Urinary bladder (tissue), 4 donors: ENCODE data around the gene TECPR1. TPM values are rescaled to one million over a fixed set of nuclear protein-coding genes. Genes with fewer than 3 reads are reported as not detected.

Experiments
- DNase-seq: peaks from one replicate; pipeline ENCODE4 v3.0.0-alpha.2; 2015; ENCODE audit errors: extremely low spot score
- H3K27ac ChIP-seq: one replicate; pipeline ENCODE4 v1.5.1; 2013; ENCODE audit warnings: low read depth, mild to moderate bottlenecking, moderate library complexity
- H3K36me3 ChIP-seq: one replicate; pipeline ENCODE4 v1.6.1; 2013; ENCODE audit warnings: mild to moderate bottlenecking, moderate library complexity; ENCODE audit not compliant: insufficient read depth
- H3K4me1 ChIP-seq: one replicate; pipeline ENCODE4 v1.6.1; 2013; ENCODE audit warnings: mild to moderate bottlenecking, moderate library complexity; ENCODE audit not compliant: insufficient read depth
- H3K4me3 ChIP-seq: one replicate; pipeline ENCODE4 v1.5.1; 2013; ENCODE audit warnings: low read depth, low read length
- WGBS: extraction: QIAGEN DNeasy Blood & Tissue Kit; methylation state at CpG from one replicate; pipeline ENCODE4 v1.1.7; 2013; 5-methylcytosine and 5-hydroxymethylcytosine counted together
- polyA plus RNA-seq: library from polyadenylated mRNA; stranded (reverse); fragments of 200-250 nt; gene quantifications from one replicate; pipeline ENCODE4 v1.2.3, GENCODE V29; 2013
- total RNA-seq: library from RNA; depleted of rRNA; stranded (reverse); fragments of >200 nt; gene quantifications from one replicate; pipeline ENCODE4 v1.2.3, GENCODE V29; 2014
- donor health status: healthy with polysubstance abuse.
- donor health status: healthy.

Gene TECPR1
- total and polyA plus RNA-seq, 2 donors, result 9.0 to 14.2 TPM

GRCh38 chr7:98178321-98178720 lies 73.7 kb downstream of the TECPR1 start:
- H3K4me3 ChIP-seq, result no peak overlapping the region
- DNase-seq, result peak; percentile 32
- H3K4me1 ChIP-seq, result no peaks in the 10 kb centered on the region
- no peak overlapping the region for H3K27ac ChIP-seq
- WGBS, result 85% methylated on average over 16 of the region's 16 CpGs
- H3K36me3 ChIP-seq, result no peaks in the 10 kb centered on the region

DNA sequence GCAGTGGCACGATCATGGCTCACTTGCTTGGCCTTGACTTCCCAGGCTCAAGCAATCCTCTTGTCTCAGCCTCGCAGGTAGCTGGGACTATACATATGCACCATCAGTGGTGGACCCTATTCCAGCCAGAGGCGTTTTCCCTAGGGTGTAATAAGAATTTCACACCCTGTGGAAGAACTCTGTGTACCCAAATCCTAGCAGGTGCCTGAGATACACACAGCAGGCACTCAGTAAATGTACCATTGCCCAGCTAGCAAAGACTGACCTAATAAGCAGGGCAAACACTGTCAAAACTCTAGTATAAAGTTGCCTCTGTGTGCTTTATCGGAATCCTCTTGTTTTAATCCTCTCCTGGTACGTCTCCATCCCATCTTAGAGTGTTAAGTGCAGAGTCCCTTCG lies 74.5 kb downstream of the TECPR1 start:
- Histone ChIP-seq H3K4me3 (no peak overlapping the region), H3K27ac (no peak overlapping the region), H3K4me1 (no peaks in the 10 kb centered on the region), H3K36me3 (no peaks in the 10 kb centered on the region)
- 84% methylated on average over 6 of the region's 6 CpGs for WGBS
- no peak for DNase-seq

- no peak for DNase-seq
- 80% methylated on average over 8 of the region's 8 CpGs for WGBS
- H3K4me3 ChIP-seq, result no peak overlapping the region
- no peaks in the 10 kb centered on the region for H3K36me3 ChIP-seq
- no peaks in the 10 kb centered on the region for H3K4me1 ChIP-seq
- H3K27ac ChIP-seq, result no peak overlapping the region
These were observed 76.6 kb downstream of the TECPR1 start for GRCh38 chr7:98175260-98175940.

- Histone ChIP-seq H3K27ac (no peak overlapping the region), H3K4me3 (no peak overlapping the region), H3K4me1 (no peaks in the 10 kb centered on the region), H3K36me3 (no peaks in the 10 kb centered on the region)
- no peak for DNase-seq
- 93% methylated on average over 20 of the region's 20 CpGs for WGBS
These were observed 77.4 kb downstream of the TECPR1 start for GRCh38 chr7:98174334-98175259.

DNA sequence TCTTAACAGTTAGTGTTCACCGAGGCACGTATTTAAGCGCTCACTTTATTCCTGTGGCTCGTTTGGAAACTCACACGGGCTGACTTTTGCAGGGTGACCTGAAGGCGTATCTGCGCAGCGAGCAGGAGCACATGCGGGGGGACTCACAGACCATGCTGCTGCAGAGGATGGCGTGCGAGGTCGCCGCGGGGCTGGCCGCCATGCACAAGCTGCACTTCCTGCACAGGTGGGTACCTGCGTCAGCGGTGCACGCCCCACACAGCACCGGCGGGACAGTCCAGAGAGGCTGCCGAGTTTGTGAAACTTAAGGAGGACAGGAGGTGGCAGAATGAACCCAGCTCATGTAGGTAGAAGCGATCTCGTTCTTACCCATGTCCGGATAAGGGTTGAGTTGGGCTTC lies 80.6 kb downstream of the TECPR1 start:
- Histone ChIP-seq H3K4me3 (no peak overlapping the region), H3K4me1 (no peaks in the 10 kb centered on the region), H3K27ac (no peak overlapping the region), H3K36me3 (no peaks in the 10 kb centered on the region)
- 94% methylated on average over 24 of the region's 24 CpGs for WGBS
- no peak for DNase-seq

GRCh38 chr7:98170966-98171365 lies 81.1 kb downstream of the TECPR1 start:
- no peak for DNase-seq
- H3K4me3 ChIP-seq, result no peak overlapping the region
- no peaks in the 10 kb centered on the region for H3K4me1 ChIP-seq
- no peaks in the 10 kb centered on the region for H3K36me3 ChIP-seq
- WGBS, result 91% methylated on average over 8 of the region's 8 CpGs
- H3K27ac ChIP-seq, result no peak overlapping the region

- Histone ChIP-seq H3K27ac (no peak overlapping the region), H3K36me3 (no peaks in the 10 kb centered on the region), H3K4me1 (no peaks in the 10 kb centered on the region), H3K4me3 (no peak overlapping the region)
- 94% methylated on average over 5 of the region's 5 CpGs for WGBS
- no peak for DNase-seq
These were observed 83.0 kb downstream of the TECPR1 start for GRCh38 chr7:98168904-98169621.

DNA sequence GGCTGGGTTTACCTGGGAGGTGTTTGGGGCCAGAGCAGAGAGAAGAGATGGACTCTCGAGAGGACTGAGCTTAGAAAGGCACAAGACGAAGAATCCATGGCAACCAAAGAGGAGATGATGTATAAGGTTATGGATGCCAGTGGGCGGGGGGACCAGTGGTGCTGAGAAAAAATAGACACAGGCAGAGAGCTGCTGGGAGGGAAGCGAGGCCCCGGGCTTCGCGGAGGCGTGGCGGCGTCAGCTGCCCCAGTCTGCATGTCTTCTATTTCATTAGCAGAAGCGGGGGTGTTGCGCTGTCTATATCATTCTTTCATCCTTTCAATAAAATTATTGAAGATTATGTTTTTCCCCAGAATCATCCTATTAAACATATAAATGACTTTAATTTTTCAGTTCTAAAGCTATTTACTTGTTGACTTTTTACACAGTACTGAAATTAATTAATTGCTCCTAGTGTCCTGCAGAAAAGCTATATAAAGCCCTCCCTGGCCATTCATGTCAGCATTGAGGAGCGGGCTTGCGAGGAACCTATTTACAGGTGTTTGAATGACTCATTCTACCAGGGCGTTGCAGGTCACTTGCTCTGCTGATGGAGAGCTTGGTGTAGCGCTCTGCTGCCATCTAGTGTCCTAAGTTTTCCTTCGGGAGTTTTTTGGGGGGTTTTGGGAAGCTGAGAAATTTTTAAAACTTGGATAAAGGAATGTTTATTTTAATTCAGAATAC lies 83.7 kb downstream of the TECPR1 start:
- Histone ChIP-seq H3K27ac (no peak overlapping the region), H3K36me3 (no peaks in the 10 kb centered on the region), H3K4me3 (no peak overlapping the region), H3K4me1 (no peaks in the 10 kb centered on the region)
- peak; percentile 42 for DNase-seq
- WGBS, result 68% methylated on average over 17 of the region's 17 CpGs

DNA sequence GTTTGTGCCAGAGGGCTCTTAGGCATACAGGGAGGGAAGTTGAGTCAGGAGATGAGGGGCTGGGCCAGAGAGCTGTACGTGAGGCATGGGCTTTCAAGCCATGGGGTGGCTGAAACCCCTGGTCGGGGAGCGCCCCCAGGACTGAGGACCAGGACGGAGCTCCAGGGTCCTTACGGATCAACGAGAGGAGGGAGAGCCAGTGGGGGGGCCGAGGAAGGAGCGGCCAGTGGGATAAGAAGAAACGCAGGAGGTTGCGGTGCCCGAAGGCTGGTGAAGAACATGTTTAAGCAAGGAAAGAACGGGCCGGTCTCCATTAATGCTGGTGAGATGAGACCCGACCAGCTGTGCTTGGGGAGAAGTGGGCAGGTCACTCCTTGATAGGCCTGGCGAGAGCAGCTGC lies 84.4 kb downstream of the TECPR1 start:
- no peaks in the 10 kb centered on the region for H3K36me3 ChIP-seq
- no peak overlapping the region for H3K4me3 ChIP-seq
- no peaks in the 10 kb centered on the region for H3K4me1 ChIP-seq
- 92% methylated on average over 15 of the region's 15 CpGs for WGBS
- DNase-seq, result no peak
- H3K27ac ChIP-seq, result no peak overlapping the region

- Histone ChIP-seq H3K27ac (no peak overlapping the region), H3K36me3 (no peaks in the 10 kb centered on the region), H3K4me3 (no peak overlapping the region), H3K4me1 (no peaks in the 10 kb centered on the region)
- WGBS, result 87% methylated on average over 2 of the region's 2 CpGs
- DNase-seq, result no peak
These were observed 85.4 kb downstream of the TECPR1 start for GRCh38 chr7:98166668-98166970.

- DNase-seq, result no peak
- Histone ChIP-seq H3K4me1 (no peaks in the 10 kb centered on the region), H3K36me3 (no peaks in the 10 kb centered on the region), H3K27ac (no peak overlapping the region), H3K4me3 (no peak overlapping the region)
- 77% methylated on average over 18 of the region's 18 CpGs for WGBS
These were observed 86.0 kb downstream of the TECPR1 start for GRCh38 chr7:98165827-98166667.
